Suprapubic skin (tissue), 3 donors: ENCODE measurements around the gene IMPA2.

Experiments used
- CTCF ChIP-seq, 2 donors: fragments of 200-600 bp in 1 of 2; fragments of 450-650 bp in 1 of 2; sonication (generic) in 1 of 2; IDR thresholded peaks; one replicate each; pipeline ENCODE4 v1.5.1; 2016 to 2019; ENCODE audit warnings: antibody characterized with exemption in 2 of 2, mild to moderate bottlenecking in 1 of 2, moderate library complexity in 1 of 2
- POLR2A ChIP-seq, 2 donors: fragments of 450-650 bp; IDR thresholded peaks; one replicate each; pipeline ENCODE4 v1.6.1; 2017; ENCODE audit warnings: antibody characterized with exemption in 2 of 2, mild to moderate bottlenecking in 2 of 2, moderate library complexity in 2 of 2

GRCh38 chr18:12048827-12049175, 67.5 kb downstream of the IMPA2 start:
- no peak for TF ChIP-seq CTCF (IDR thresholded peaks at IDR 0.05)
- TF ChIP-seq POLR2A (IDR thresholded peaks at IDR 0.05): no peak
